COLO668 (cell line): Measurements from ENCODE around the gene GJC1.

ENCODE experiments used
- DNase-seq: peaks from one replicate; lab custom pipeline; 2025; ENCODE audit not compliant: unreplicated experiment; lab: John Stamatoyannopoulos, UW

The GJC1 gene

DNA sequence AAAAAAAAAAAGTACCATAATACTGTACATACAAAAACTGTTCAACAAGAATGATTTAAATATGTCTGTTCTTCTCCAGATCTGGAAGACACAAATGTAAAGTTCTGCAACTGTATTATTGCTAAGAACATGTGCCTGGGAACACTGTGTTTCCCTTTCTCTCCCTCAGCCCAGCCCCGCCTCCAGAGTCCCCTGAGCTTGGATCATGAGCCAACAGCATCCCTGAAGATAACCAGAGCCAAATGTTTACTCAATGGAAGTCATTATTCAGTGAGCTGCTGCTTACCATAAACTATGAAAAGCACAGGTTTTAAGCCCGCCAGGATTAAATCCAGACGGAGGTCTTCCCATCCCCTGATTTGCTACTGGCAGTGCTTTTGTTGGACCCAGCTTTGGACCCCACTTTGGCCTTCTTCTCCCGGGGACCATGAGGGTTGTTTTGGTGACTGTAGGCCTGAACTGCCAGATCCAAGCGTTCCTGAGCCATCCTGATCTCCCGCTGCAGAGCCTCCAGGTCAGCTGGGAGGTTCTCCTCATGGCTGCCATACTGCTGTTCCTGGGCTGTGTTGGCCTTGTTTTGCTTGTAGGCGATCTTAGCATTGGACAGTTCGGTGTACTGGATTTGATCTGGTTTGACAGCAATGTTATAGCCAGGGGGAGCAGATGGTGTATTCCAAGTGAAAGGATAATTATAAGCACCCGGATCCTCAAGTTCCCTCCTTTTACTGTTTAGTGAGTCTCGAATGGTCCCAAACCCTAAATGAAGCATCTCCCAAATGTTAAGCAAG is 25.6 kb downstream of the GJC1 start:
- DNase-seq = no peak

DNA sequence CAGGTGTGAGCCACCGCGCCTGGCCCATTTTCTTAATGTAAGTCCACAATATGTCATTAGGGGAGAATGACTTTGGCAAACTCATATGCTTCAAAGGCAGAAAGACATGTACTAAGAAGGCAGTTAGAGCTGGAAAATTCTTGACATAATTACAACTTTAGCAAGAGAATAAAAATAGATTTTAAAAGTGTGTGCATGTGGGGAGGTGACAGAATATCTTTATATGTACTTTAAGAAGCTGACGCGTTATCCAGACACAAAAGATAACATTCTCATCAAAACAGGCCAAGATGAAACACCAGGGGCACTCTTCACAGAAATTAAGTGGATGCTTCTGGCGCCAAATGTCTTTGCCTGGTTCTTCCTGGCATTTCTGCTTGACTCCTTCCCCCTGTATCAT is 28.2 kb downstream of the GJC1 start:
- no peak for DNase-seq

DNA sequence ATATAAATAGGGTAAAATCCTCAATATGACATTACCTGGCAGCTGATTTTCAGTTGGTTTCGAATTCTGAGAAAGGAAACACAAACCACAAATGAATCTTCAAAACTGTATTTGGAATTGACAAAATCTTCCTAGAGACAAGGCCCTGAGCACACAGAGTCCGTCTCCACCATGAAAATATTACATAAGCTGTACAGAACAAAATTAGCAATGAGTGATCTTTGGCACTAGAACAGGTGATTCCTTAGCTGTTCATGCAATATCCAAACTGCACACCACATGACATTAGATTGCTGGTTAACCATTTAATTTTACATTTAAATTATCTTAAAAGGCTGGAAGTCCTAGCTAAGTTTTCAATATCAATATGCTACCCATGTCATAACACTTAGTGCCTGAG is 31.7 kb downstream of the GJC1 start:
- no peak for DNase-seq

DNA sequence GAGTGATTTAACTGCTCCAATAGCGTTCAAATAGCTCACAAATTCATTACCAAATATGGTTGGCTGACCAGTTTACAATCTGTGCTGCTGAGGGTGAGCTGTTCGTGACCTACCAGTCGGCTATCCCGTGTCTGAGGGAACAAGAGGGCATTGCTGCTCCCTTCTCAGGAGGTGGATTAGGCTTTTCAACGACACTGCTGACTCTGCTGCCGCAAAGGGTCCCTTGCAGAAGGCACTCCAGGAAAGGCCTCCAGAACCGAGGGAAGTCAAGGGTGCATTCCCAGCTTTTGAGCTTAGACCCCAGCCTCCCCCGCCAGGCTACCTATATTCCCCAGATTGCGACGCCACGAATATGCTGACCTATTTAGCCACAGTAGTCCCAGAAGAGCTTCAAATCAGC is 32.3 kb downstream of the GJC1 start:
- no peak for DNase-seq

DNA sequence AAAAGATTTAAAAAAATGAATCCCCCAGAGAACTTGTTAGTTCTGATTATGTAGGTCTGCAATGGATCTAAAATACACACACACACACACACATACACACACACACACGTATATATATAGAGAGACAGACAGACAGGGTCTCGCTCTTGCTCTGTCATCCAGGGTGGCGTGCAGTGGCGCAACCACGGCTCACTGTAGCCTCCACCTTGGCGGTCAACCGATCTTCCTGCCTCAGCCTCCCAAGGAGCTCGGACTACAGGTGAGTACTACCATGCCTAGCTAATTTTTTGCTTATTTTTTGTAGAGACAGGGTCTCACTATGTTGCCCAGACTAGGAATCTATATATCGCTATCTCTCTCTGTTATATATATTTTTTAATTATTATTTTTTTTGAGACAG is 33.4 kb downstream of the GJC1 start:
- no peak for DNase-seq

DNA sequence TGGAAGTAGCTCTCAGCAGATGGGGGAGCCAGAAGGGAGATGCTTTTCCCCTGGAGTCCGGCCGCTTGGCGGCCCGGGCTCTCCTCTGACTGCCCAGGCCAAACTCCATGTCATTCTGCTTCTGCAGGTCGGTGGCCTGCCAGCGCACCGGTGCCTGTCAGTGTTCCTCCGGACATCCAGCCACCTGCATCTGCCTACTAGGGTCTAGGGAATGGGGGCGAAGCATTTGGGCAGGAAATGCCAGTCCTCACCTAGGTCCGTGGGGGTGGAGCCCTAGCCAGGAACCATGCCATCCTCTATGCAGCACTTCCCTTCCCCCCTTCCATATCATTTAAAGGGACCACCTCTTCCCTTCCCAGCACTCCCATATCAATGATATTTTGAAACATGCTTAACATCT is 34.2 kb downstream of the GJC1 start:
- DNase-seq = no peak

DNA sequence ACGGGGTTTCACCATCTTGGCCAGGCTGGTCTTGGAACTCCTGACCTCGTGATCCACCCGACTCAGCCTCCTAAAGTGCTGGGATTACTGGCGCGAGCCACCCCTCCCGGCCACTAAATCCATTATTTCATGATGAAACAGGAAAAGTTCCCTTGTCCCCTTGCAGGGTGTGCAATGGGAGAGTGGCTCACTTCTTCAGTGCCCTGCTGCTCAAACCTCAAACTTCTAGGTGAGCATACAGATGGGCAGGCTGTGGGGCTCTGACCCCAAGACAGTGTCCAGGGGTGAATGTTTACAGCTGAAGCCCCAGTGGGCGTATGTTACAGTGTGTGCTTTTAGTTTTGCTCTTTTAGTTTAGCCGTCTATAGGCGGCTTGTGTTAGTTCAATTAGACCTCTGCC is 34.7 kb downstream of the GJC1 start:
- DNase-seq = no peak

DNA sequence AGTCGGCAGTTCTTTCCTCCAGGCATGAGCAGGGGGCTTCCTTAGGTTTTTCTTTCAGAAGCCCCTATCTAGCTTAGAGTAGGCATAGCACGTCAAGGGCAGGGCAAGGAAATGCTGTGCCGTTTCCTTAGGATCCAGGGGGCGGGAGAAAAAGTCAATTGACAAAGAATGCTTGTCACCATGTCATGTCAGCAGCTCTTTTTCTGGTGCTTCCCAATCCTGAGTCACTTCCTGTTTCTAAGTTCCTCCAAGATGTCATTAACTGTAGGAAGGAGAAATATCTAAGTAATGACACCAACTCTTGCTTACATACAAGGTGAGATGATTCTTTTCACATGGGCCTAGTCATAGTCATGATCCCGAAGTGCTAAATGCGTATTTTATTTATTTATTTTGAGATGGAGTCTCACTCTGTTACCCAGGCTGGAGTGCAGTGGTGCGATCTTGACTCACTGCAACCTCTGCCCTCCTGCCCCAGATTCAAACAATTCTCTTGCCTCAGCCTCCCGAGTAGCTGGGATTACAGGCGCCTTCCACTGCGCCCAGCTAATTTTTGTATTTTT is 35.2 kb downstream of the GJC1 start:
- no peak for DNase-seq

DNA sequence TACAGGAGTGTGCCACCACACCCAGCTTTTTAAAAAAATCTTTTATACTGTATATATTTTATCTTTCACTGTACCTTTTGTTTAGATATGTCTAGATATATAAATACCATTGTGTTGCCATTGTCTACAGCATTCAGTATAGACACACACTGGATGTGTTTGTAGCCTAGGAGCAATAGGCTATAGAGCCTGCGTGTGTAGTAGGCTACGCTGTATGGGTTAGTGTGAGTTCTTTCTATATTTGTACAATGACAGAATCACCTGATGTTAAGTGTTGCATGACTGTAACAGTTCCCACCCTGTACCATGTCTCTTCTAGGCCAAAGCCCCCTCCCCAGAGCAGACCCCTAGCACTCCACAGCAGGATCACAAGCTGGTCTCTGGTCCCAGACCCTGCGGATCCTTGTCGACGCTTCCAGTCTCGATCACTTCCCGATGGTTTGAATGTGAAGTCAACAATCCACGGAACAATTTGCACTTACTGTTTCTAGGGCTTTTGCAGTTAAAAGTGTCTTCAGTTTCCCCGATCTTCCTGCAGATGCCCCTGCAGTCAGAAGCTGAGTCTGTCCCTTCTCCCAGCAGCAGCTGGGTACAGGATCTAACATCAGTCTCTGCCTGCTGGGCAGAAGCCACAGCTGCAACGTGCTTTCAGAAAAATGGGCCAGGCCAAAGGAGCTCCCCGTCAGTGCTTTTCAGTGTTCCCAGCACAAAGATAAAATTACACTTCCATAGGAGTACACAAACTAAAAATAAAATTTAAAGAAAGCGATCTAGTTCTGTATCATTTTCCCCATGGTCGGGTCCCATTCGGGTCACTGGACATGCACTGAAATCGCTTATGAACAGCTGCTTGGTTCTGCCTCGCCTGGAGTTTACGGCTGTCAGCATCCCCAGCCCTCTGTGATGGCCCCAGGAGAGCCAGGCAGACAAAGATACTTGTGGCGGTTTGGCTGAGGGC is 35.9 kb downstream of the GJC1 start:
- no peak for DNase-seq

DNA sequence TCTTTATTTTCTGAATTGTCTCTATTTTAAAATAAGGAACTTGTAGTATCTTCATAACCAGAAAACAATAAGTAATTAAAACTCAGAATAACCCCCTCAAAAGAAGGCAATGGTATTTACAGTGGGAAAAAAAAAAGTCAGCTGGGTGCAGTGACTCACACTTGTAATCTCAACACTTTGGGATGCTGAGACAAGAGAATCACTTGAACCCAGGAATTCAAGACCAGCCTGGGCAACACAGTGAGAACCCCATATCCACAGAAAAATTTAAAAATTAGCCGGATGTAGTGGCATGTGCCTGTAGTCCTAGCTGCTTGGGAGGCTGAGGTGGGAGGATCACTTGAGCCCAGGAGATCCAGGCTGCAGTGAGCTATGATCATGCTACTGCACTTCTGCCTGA is 37.8 kb downstream of the GJC1 start:
- no peak for DNase-seq

DNA sequence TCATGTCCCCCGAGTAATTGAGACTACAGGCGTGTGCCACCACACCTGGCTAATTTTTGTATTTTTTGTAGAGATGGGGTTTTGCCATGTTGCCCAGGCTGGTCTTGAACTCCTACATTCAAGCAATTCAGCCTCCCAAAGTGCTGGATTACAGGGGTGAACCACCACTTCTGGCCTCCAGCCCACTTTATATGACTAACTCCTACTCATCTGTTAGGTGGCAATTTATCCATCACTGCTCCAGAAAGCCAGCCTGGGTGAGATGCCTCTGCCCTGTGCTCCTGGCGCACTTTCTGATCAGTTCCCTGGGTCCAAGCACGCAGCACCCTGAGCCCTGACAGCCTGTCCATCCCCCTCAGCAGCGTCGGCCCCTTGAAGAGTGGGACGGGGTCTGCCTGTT is 41.9 kb downstream of the GJC1 start:
- no peak for DNase-seq

DNA sequence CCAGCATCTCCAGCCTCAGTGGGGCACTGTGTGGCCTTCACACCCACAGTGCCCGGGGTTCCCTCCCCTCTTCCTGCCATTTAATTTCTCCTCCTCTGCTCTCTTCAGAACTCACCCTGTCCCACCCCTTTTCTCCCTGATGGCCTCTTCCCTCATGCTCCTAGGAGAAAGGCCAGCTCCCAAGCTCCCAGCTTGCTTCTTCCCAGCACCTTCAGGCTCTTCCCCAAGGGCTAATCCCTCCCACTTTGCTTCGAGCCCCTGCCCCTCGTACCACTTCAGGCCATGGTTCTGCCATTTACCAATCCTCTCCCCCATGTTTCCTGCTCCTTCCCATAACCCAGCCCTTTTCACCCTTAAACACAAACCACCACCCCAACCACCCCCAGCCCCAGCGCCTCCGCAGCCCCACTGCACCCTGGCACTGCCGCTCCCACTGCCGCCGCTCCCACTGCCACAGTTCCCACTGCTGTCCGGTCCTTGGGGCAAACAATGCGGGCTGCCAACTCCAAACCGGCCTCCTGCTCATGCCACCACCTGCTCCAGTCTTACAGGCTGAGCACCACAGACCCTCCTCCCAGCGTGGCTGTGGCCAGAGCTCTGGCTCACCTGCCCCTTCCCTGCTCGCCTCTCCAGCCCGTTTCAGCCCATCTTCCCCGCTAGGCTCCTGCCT is 42.7 kb downstream of the GJC1 start:
- no peak for DNase-seq

DNA sequence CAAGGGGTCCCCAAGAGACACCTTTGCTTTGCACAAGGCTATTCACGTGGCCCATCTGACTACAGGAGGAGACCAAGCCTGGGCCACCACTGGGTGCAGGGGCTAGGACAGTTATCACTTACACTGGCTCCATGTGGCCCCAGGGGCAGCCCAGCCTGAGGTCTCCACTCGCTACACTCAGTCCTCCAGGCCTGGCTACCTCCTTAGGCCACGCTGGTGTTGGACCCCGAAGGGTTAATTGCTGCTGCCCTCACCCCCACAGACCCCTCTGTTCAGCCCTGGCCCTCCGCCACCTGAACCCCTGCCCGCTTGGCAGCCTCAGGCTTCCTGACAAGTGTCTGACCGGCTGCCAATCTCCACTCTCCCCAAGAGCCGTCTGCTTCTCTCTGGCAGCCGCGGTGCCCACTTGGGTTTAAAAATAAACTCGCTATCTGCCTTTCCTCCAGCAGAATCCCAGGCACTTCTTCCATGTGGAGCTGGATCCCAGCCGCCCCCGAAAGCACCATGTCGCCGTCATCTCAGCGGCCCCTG is 43.5 kb downstream of the GJC1 start:
- DNase-seq = no peak

DNA sequence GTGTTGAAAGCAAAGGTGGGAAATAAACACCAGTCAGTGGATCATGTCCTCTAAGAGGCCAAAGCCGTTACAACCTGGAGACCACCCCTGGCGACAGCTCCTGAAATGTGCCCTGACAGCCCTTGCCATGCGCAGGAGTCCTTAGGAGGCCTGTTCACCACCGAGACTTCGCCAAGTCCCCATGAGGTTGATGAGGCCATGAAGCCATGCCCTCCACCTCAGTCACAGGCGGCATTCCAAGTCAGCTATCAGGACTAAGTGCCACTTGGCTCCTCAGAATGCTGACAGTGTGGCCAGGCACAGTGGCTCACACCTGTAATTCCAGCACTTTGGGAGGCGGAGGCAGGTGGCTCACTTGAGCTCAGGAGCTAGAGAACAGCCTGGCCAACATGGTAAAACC is 44.2 kb downstream of the GJC1 start:
- no peak for DNase-seq

DNA sequence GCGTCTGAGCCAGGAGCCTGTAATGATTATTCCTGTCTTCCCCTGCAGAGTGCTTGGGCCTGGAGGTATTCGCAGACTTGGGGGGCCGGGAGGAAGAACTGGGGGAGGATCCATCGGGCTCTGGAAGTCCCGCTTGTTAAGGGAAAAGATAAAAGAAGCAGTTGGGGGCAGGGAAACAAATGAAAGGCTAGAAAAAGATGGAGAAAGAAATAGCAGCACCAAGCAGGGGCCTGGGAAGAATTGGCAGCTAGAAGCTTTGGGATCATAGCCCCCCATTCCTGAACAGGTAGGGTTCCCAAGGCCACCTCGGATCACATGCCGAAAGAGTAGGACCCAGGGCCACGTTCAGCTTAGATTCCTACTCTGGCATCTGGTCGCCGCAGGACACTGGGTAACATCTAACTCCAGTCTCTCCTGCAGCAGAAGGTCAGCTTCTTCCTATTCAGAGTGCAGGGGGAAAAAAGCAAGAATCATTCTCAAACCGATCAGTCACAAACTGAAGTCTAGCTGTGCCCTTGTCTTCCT is 47.7 kb downstream of the GJC1 start:
- no peak for DNase-seq

DNA sequence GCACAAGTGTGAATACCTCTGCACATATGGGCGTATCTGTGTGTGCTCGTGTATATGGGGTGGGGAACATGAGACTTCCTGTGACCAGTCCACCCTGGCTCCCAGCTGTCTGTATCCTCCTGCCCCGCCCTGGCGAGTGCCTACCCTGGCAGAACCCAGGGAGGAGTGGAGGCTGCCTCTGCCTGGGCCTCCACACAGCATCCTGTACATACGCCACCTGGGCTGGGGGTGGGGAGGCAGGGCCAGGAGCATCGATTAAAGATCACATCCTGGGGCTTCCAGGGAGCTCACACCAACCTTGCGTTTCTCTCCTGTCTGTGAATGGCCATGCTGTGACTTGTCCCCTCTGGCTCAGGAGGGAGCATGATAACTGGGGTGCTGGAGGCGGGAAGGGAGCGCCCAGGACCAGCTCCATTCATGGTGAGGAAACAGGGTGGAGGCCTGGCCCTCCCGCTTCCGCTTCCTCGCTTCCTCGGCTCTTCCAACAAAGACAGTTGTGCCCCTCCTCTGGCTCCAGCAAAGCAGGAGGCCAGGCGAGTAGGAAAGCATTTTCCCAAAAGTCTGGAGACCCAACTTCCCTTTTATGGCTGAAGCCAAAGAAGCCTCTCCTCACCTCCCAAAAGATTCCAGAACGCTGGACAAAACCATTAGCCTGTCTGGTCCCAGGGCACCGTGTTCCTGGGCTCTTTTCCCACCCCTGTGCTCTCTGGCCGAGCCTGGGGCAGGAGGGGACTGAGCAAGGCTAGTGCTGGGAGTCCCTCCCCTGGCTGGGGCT is 48.3 kb downstream of the GJC1 start:
- no peak for DNase-seq

DNA sequence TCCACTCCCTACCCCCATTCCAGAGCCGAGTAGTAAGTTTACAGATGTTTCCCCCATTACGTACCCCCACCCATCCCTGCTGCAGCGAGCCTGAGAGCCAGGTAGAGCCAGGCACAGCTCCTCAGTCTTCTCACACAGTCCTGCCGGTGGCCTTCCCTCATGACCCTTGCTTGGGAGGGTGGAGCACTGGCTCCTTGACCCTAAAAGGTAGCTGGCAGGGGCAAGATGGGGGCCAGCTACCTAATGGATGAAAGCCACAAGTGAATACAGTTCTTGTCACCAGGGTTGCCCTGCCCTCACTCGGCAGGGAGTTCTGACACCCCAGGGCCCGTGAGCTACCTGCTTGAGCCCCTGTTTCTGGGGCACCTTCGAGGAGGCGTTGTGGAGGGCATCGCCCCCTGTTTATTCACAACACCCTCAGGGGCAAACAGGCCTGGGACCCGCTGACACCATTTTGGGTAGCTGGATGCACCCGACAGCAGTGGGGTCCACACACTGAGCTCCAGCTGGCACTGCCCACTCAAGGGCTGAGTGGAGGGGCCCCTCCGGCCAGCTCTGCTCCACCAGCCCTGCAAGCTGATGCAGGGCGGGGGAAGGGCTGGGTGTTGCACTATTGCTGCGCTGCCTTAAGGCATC is 49.1 kb downstream of the GJC1 start:
- no peak for DNase-seq

DNA sequence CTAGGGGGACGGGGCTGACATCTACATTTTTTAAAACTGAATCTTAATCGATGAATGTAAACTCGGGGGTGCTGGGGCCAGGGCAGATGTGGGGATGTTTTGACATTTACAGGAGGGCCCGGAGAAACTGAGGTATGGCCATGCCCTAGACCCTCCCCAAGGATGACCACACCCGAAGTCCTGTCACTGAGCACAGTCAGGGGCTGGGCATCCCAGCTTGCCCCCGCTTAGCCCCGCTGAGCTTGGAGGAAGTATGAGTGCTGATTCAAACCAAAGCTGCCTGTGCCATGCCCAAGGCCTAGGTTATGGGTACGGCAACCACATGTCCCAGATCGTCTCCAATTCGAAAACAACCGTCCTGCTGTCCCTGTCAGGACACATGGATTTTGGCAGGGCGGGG is 49.9 kb downstream of the GJC1 start:
- DNase-seq = no peak

DNA sequence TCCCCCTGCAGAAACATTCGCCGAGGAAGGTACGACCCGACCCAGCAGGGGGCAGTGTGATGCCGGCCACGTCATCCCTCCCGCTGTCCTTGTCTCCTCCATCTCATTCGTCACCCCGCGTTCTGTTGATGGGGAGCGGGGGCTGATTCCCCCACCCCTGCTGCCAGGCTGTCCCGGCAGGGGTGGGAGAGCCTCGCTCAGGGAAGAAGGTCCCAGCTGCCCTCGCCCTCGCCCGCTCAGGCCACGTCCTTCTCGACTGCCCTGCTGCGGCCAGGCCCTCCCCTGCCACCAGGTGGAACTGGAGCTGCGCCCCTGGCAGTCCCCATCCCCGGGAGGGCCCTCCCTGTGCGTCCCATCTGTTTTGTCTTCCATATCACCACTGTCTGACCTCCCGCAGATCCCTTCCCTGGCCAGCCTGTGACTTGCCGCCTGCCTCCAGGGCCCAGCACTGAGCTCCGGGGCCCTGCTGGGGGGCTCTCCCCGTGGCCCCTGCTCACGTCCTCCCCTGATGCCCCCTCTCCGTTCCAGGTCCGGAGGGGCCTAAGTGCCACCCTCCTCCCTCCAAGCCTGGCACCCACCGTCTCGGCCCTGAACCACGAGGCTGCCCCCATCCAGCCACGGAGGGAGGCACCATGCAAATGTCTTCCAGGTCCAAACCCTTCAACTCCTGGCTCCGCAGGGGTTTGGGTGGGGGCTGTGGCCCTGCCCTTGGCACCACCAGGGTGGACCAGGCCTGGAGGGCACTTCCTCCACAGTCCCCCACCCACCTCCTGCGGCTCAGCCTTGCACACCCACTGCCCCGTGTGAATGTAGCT is 50.7 kb downstream of the GJC1 start:
- peak; percentile 58 for DNase-seq
